HFFc6 (cell line): ENCODE data around the gene EME2. TPM values are rescaled to one million over a fixed set of nuclear protein-coding genes. Genes with fewer than 3 reads are reported as not detected.

Source experiments
- DNase-seq: peaks from one replicate; pipeline ENCODE4 v3.0.0-alpha.2; 2018
- H3K27ac Mint-ChIP-seq: 2 replicates; pipeline ENCODE4 v1.8.0; 2020; ENCODE audit warnings: mild to moderate bottlenecking, mixed read lengths
- H3K27me3 Mint-ChIP-seq: 2 replicates; pipeline ENCODE4 v1.8.0; 2021; ENCODE audit warnings: mild to moderate bottlenecking, moderate library complexity, mixed read lengths; ENCODE audit not compliant: insufficient read depth
- H3K36me3 Mint-ChIP-seq: 2 replicates; pipeline ENCODE4 v1.8.0; 2021; ENCODE audit warnings: low read depth, mixed read lengths
- H3K4me1 Mint-ChIP-seq: 2 replicates; pipeline ENCODE4 v1.8.0; 2020; ENCODE audit warnings: low read depth, mixed read lengths
- H3K4me3 Mint-ChIP-seq: 2 replicates; pipeline ENCODE4 v1.8.0; 2020; ENCODE audit warnings: mild to moderate bottlenecking, moderate library complexity, mixed read lengths
- H3K9me3 Mint-ChIP-seq: 2 replicates; pipeline ENCODE4 v1.8.0; 2020; ENCODE audit warnings: mild to moderate bottlenecking, mixed read lengths
- CTCF ChIP-seq: fragments of 200-600 bp; sonication (generic); IDR thresholded peaks from 2 replicates; pipeline ENCODE4 v1.5.0; 2021; ENCODE audit warnings: antibody characterized with exemption, mild to moderate bottlenecking
- total RNA-seq, 6 experiments: library from RNA; stranded (reverse); fragmentation: NEBNext Ultra II Directional; extraction: Animal tissue kit (Norgen Biotek cat#: 25700); gene quantifications; 2 replicates in 1 of 6; 3 replicates in 5 of 6; pipeline ENCODE4 v1.2.3, GENCODE V29; 2021

EME2 gene
- total RNA-seq, 6 experiments from 2014 or later: 11.4 to 16.1 (median 12.3) TPM

DNA sequence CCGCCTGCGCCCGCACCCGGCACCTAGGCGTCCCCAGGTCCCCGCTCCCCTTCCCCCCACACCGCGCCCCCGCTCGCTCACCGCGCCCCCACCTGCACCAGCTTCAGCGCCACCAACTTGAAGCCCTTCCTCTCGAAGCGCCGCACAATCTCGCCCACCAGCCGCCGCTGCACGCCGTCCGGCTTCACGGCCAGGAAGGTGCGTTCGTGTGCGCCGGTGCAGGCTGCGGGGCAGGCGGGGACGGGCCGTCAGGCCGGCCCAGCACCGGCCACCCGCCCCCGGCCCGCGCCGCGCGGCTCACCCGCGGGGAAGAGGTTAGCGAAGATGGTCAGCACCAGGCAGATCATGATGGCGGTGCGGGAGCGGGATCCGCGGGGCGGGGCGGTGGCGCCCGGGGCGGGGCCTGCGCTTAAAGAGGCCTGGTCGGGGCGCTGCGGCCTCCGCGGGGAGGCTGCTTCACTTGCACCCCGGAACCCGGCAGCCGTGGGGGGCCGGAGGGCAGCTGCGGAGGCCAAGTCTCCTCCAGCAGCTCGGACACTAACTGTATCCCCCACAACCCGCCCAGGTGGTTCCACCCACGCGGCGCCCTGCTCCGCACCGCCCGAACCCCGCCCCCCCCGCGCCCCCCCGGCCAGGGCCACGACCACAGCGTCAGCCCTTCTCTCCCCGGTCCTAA lies 1.3 kb upstream of the EME2 start, which contains the start of gene NME3:
TSS of gene NME3 (minus strand) at position 356 of the 676 bp plus-strand sequence. CDS start at position 347, 9 bp downstream.
- peaks cover 11% of the 10 kb centered on the region for H3K36me3 Mint-ChIP-seq

GRCh38 chr16:1771864-1772361 lies 697 bp upstream of the EME2 start:
- peaks cover 20% of the 10 kb centered on the region for H3K27me3 Mint-ChIP-seq
- peaks cover 17% of the 10 kb centered on the region for H3K4me1 Mint-ChIP-seq
- peaks cover 11% of the 10 kb centered on the region for H3K36me3 Mint-ChIP-seq
- peak overlapping the region; percentile 95 for H3K4me3 Mint-ChIP-seq
- H3K9me3 Mint-ChIP-seq: no peaks in the 10 kb centered on the region
- peak overlapping the region; percentile 93 for H3K27ac Mint-ChIP-seq
- no peak for TF ChIP-seq CTCF
- DNase-seq: no peak

More for the DNA sequence above, 1.3 kb upstream of the EME2 start, which contains the start of gene NME3:
- peak; percentile 47 for DNase-seq
- Mint-ChIP-seq H3K27ac (peak within 1 kb of the TSS; percentile 93), H3K4me1 (peaks cover 17% of the 10 kb centered on the region), H3K4me3 (peak within 1 kb of the TSS; percentile 95), H3K9me3 (no peaks in the 10 kb centered on the region), H3K27me3 (peaks cover 15% of the 10 kb centered on the region)
- TF ChIP-seq CTCF: no peak

DNA sequence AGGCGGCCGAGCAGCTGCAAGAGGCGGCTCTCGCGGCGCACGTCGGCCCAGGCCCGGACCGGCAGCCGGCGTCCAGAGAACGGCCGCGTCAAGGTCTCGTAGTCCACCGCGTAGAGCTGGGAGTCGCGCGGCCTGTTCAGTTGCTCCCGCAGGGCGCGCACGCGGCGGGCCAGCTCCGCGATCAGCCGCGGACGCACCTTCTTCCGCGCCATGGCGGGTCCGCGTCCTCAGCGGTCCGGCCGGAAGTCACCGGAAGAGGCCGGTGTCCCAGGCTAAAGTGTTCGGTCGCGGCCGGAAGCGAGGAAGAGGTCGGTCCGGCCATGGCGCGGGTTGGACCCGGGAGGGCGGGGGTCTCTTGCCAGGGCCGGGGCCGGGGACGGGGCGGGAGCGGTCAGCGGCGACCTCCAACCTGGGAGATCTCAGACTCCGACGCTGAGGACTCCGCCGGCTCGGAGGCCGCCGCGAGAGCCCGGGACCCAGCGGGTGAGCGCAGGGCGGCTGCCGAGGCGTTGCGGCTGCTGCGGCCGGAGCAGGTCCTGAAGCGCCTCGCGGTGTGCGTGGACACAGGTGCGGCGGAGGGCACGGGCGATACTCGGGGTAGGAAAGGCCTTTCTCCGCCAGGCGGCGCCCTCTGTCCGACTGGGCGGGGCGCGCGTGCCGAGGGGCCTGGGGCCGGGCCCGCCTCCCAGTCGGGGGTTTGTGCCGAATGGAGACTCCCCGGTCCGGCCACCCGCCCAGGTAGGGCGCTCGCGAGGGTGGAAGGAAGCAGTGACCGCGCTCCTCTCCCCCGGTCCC lies 495 bp downstream of the EME2 start, which contains the start of gene MRPS34:
TSS of gene MRPS34 (minus strand) at position 227 of the 795 bp plus-strand sequence. CDS start at position 212, 15 bp downstream.
- peak; percentile 96 for TF ChIP-seq CTCF
- Mint-ChIP-seq H3K27ac (peak within 1 kb of the TSS; percentile 93), H3K4me1 (peaks cover 17% of the 10 kb centered on the region), H3K9me3 (no peaks in the 10 kb centered on the region), H3K4me3 (peak within 1 kb of the TSS; percentile 95), H3K27me3 (peaks cover 20% of the 10 kb centered on the region), H3K36me3 (peaks cover 8% of the 10 kb centered on the region)
- peak; percentile 74 for DNase-seq

- TF ChIP-seq CTCF: peak; percentile 30
- DNase-seq: peak; percentile 39
These were observed 1.3 kb downstream of the EME2 start for GRCh38 chr16:1773703-1774447.

DNA sequence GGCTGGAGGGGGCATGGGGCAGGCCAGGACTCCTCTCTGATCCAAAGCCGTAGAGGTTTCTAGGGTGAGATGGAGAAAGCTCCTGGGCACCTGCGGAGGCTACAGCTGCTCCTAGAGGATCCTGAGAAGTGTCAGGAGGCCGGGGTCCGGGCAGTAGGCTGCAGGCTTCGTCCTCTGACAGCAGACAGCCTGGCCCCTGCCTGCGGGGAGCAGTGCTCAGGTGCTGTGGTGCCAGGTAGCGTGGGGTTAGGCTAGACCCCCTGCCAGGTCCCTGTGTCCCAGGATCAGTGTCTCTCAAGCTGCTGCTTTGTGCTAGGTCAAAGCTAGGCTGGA lies 1.8 kb downstream of the EME2 start:
- H3K4me1 Mint-ChIP-seq: peaks cover 17% of the 10 kb centered on the region
- peaks cover 26% of the 10 kb centered on the region for H3K27me3 Mint-ChIP-seq
- H3K4me3 Mint-ChIP-seq: peak overlapping the region; percentile 95
- no peak for TF ChIP-seq CTCF
- no peak overlapping the region for H3K27ac Mint-ChIP-seq
- no peak for DNase-seq
- H3K9me3 Mint-ChIP-seq: no peaks in the 10 kb centered on the region
- peaks cover 7% of the 10 kb centered on the region for H3K36me3 Mint-ChIP-seq

More at GRCh38 chr16:1773703-1774447, 1.3 kb downstream of the EME2 start:
- Mint-ChIP-seq H3K36me3 (peaks cover 7% of the 10 kb centered on the region), H3K27me3 (peaks cover 23% of the 10 kb centered on the region), H3K27ac (peak overlapping the region; percentile 64), H3K9me3 (no peaks in the 10 kb centered on the region), H3K4me1 (peaks cover 17% of the 10 kb centered on the region), H3K4me3 (peak overlapping the region; percentile 95)
